KMS-11 (cell line): ENCODE results near the gene ARFGAP1.

Experiments used
- H2AFZ ChIP-seq: fragments of 200-600 bp; sonication (generic); 2 replicates; pipeline ENCODE4 v1.6.1; 2016; ENCODE audit warnings: antibody characterized with exemption, mixed run types, low read depth
- H3K27ac ChIP-seq: fragments of 200-600 bp; sonication (generic); 2 replicates; pipeline ENCODE4 v1.6.1; 2016; ENCODE audit warnings: mild to moderate bottlenecking, mixed run types
- H3K27me3 ChIP-seq: fragments of 200-600 bp; sonication (generic); 2 replicates; pipeline ENCODE4 v1.6.1; 2017; ENCODE audit warnings: mild to moderate bottlenecking, low read depth, mixed run types, moderate library complexity; ENCODE audit not compliant: insufficient read depth
- H3K36me3 ChIP-seq: fragments of 200-600 bp; sonication (generic); 2 replicates; pipeline ENCODE4 v1.6.1; 2017; ENCODE audit warnings: mild to moderate bottlenecking, mixed run types; ENCODE audit not compliant: insufficient read depth
- H3K4me1 ChIP-seq: fragments of 200-600 bp; sonication (generic); 2 replicates; pipeline ENCODE4 v1.6.1; 2016; ENCODE audit warnings: mild to moderate bottlenecking, low read depth, mixed run types; ENCODE audit not compliant: poor library complexity, severe bottlenecking
- H3K4me2 ChIP-seq: fragments of 200-600 bp; sonication (generic); 2 replicates; pipeline ENCODE4 v1.7.0; 2016; ENCODE audit warnings: mild to moderate bottlenecking, mixed run types
- H3K4me3 ChIP-seq: fragments of 200-600 bp; sonication (generic); IDR thresholded peaks from 2 replicates; pipeline ENCODE4 v1.6.1; 2017; ENCODE audit warnings: low read depth, low read length, mixed read lengths; ENCODE audit not compliant: insufficient read depth
- H3K79me2 ChIP-seq: fragments of 200-600 bp; sonication (generic); 2 replicates; pipeline ENCODE4 v1.6.1; 2016; ENCODE audit warnings: low read depth, mixed run types; ENCODE audit not compliant: insufficient read depth
- H3K9ac ChIP-seq: fragments of 200-600 bp; sonication (generic); 2 replicates; pipeline ENCODE4 v1.6.1; 2016; ENCODE audit warnings: mild to moderate bottlenecking, mixed run types
- H4K20me1 ChIP-seq: fragments of 200-600 bp; sonication (generic); 2 replicates; pipeline ENCODE4 v1.6.1; 2016; ENCODE audit warnings: mild to moderate bottlenecking, mixed run types; ENCODE audit not compliant: insufficient read depth
- TF ChIP-seq, protein P1 (sequence below): fragments of 200-600 bp; sonication (generic); conservative IDR thresholded peaks from 2 replicates; pipeline ENCODE4 v1.6.1; 2017; ENCODE audit warnings: low read depth, mild to moderate bottlenecking, antibody characterized with exemption, low read length, moderate library complexity, mixed read lengths

The ARFGAP1 gene

DNA sequence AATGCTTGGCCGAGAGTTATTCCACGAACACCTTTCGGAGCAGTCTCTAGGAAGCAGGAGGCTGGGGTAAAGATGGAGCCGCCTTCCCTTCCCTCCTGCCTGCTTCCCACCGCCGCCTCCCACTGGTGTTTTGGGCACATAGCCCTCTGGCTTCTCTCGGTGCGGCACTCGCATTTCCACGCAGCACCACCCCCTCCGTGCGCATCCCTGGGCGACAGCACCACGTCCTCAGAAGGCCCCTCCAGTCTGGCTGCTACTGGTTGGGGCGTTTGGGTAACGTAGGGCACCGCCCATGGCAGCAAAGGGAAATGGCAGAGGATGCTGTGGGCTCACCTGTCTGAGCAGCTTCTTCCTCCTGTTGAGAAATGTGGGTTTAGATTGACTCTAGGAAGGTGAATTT, 22.8 kb downstream of the ARFGAP1 start:
- no peaks in the 10 kb centered on the region for H3K79me2 ChIP-seq
- H3K27me3 ChIP-seq: peaks cover 92% of the 10 kb centered on the region
- TF ChIP-seq, protein P1, sequence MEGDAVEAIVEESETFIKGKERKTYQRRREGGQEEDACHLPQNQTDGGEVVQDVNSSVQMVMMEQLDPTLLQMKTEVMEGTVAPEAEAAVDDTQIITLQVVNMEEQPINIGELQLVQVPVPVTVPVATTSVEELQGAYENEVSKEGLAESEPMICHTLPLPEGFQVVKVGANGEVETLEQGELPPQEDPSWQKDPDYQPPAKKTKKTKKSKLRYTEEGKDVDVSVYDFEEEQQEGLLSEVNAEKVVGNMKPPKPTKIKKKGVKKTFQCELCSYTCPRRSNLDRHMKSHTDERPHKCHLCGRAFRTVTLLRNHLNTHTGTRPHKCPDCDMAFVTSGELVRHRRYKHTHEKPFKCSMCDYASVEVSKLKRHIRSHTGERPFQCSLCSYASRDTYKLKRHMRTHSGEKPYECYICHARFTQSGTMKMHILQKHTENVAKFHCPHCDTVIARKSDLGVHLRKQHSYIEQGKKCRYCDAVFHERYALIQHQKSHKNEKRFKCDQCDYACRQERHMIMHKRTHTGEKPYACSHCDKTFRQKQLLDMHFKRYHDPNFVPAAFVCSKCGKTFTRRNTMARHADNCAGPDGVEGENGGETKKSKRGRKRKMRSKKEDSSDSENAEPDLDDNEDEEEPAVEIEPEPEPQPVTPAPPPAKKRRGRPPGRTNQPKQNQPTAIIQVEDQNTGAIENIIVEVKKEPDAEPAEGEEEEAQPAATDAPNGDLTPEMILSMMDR: no peak
- peaks cover 3% of the 10 kb centered on the region for H3K4me1 ChIP-seq
- H3K9ac ChIP-seq: no peak overlapping the region
- H3K27ac ChIP-seq: no peak overlapping the region
- no peak overlapping the region for H2AFZ ChIP-seq
- H3K36me3 ChIP-seq: no peaks in the 10 kb centered on the region
- no peaks in the 10 kb centered on the region for H4K20me1 ChIP-seq
- H3K4me3 ChIP-seq: no peak overlapping the region
- H3K4me2 ChIP-seq: no peak overlapping the region

GRCh38 chr20:63295846-63296245, 23.2 kb downstream of the ARFGAP1 start:
- Histone ChIP-seq H3K79me2 (no peaks in the 10 kb centered on the region), H3K4me2 (no peak overlapping the region), H3K4me1 (peaks cover 3% of the 10 kb centered on the region), H3K27ac (no peak overlapping the region), H4K20me1 (no peaks in the 10 kb centered on the region), H2AFZ (no peak overlapping the region), H3K9ac (no peak overlapping the region), H3K27me3 (peaks cover 96% of the 10 kb centered on the region), H3K36me3 (no peaks in the 10 kb centered on the region), H3K4me3 (no peak overlapping the region)
- TF ChIP-seq, protein P1: no peak

- Histone ChIP-seq H3K27ac (no peak overlapping the region), H3K27me3 (peaks cover 98% of the 10 kb centered on the region), H3K9ac (no peak overlapping the region), H3K4me1 (no peaks in the 10 kb centered on the region), H3K36me3 (no peaks in the 10 kb centered on the region), H2AFZ (no peak overlapping the region), H3K79me2 (no peaks in the 10 kb centered on the region), H3K4me2 (no peak overlapping the region), H4K20me1 (no peaks in the 10 kb centered on the region), H3K4me3 (no peak overlapping the region)
- TF ChIP-seq, protein P1: no peak
These were observed 24.1 kb downstream of the ARFGAP1 start for GRCh38 chr20:63296531-63297299.

DNA sequence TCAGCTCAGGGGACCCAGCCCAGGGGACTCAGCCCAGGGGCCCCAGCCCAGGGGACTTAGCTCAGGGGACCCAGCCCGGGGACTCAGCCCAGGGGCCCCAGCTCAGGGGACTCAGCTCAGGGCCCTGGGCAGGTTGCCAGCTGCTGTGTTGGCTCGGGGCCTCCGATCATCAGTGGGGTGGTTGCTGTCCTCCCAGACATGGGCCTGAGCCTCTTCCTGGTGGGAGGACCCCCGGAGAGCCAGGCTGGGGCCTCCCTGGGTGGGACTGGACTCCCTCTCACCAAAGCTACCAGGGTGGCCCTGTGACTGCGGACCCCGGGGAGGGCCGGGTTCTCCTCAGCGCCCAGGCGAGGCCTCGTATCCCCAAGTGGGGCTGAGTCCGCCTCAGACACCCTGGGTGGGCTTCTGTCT, 24.8 kb downstream of the ARFGAP1 start:
- no peak overlapping the region for H2AFZ ChIP-seq

More for the DNA sequence above, 24.8 kb downstream of the ARFGAP1 start:
- Histone ChIP-seq H3K9ac (no peak overlapping the region), H3K79me2 (no peaks in the 10 kb centered on the region), H3K4me3 (no peak overlapping the region), H3K27me3 (peaks cover 98% of the 10 kb centered on the region), H3K36me3 (no peaks in the 10 kb centered on the region), H3K4me1 (no peaks in the 10 kb centered on the region), H4K20me1 (no peaks in the 10 kb centered on the region), H3K4me2 (no peak overlapping the region), H3K27ac (no peak overlapping the region)
- TF ChIP-seq, protein P1: no peak
